ENCODE measurements around the gene CACNB3. TPM values are rescaled to one million over a fixed set of nuclear protein-coding genes. Genes with fewer than 3 reads are reported as not detected.

The CACNB3 gene
- total RNA-seq, 1 donor: 15.2 TPM

GRCh38 chr12:48776956-48777355 is 41.3 kb upstream of the CACNB3 start:
- peaks cover 56% of the 10 kb centered on the region for H3K36me3 ChIP-seq (ENCODE audit: insufficient read depth, low read length)
- H4K20me1 ChIP-seq (ENCODE audit: insufficient read depth, low read length): peaks cover 30% of the 10 kb centered on the region
- H3K4me2 ChIP-seq (ENCODE audit: insufficient read depth, low read length): no peak overlapping the region
- no peak overlapping the region for H2AFZ ChIP-seq (ENCODE audit: low read length)
- H3K27ac ChIP-seq (ENCODE audit: low read depth, low read length): no peak overlapping the region
- no peak overlapping the region for H3K4me3 ChIP-seq (ENCODE audit: insufficient read depth, low read length)
- no peak for DNase-seq (ENCODE audit: insufficient read length, low spot score, missing footprints)
- H3K9me3 ChIP-seq (ENCODE audit: low read depth, low read length): no peaks in the 10 kb centered on the region
- H3K27me3 ChIP-seq (ENCODE audit: insufficient read depth, low read length): no peaks in the 10 kb centered on the region
- H3K79me2 ChIP-seq (ENCODE audit: insufficient read depth, low read length): peaks cover 32% of the 10 kb centered on the region
- TF ChIP-seq, protein P1, sequence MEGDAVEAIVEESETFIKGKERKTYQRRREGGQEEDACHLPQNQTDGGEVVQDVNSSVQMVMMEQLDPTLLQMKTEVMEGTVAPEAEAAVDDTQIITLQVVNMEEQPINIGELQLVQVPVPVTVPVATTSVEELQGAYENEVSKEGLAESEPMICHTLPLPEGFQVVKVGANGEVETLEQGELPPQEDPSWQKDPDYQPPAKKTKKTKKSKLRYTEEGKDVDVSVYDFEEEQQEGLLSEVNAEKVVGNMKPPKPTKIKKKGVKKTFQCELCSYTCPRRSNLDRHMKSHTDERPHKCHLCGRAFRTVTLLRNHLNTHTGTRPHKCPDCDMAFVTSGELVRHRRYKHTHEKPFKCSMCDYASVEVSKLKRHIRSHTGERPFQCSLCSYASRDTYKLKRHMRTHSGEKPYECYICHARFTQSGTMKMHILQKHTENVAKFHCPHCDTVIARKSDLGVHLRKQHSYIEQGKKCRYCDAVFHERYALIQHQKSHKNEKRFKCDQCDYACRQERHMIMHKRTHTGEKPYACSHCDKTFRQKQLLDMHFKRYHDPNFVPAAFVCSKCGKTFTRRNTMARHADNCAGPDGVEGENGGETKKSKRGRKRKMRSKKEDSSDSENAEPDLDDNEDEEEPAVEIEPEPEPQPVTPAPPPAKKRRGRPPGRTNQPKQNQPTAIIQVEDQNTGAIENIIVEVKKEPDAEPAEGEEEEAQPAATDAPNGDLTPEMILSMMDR (IDR thresholded peaks at IDR 0.05; ENCODE audit: extremely low read depth, low read depth, low read length): no peak
- peaks cover 18% of the 10 kb centered on the region for H3K4me1 ChIP-seq (ENCODE audit: insufficient read depth, low read length)

GRCh38 chr12:48777501-48778400 is 40.5 kb upstream of the CACNB3 start:
- peak; percentile 85 for DNase-seq (ENCODE audit: insufficient read length, low spot score, missing footprints)
- no peak overlapping the region for H3K27ac ChIP-seq (ENCODE audit: low read depth, low read length)
- H3K4me2 ChIP-seq (ENCODE audit: insufficient read depth, low read length): no peak overlapping the region
- no peaks in the 10 kb centered on the region for H3K9me3 ChIP-seq (ENCODE audit: low read depth, low read length)
- peaks cover 18% of the 10 kb centered on the region for H3K4me1 ChIP-seq (ENCODE audit: insufficient read depth, low read length)
- H3K36me3 ChIP-seq (ENCODE audit: insufficient read depth, low read length): peaks cover 50% of the 10 kb centered on the region
- H3K4me3 ChIP-seq (ENCODE audit: insufficient read depth, low read length): no peak overlapping the region
- no peaks in the 10 kb centered on the region for H3K27me3 ChIP-seq (ENCODE audit: insufficient read depth, low read length)
- H4K20me1 ChIP-seq (ENCODE audit: insufficient read depth, low read length): peaks cover 30% of the 10 kb centered on the region
- H3K79me2 ChIP-seq (ENCODE audit: insufficient read depth, low read length): peaks cover 38% of the 10 kb centered on the region
- TF ChIP-seq, protein P1 (IDR thresholded peaks at IDR 0.05; ENCODE audit: extremely low read depth, low read depth, low read length): no peak
- no peak overlapping the region for H2AFZ ChIP-seq (ENCODE audit: low read length)

- H3K4me2 ChIP-seq (ENCODE audit: insufficient read depth, low read length): peak overlapping the region; percentile 64
- peaks cover 31% of the 10 kb centered on the region for H4K20me1 ChIP-seq (ENCODE audit: insufficient read depth, low read length)
- peak overlapping the region; percentile 8 for H3K4me3 ChIP-seq (ENCODE audit: insufficient read depth, low read length)
- DNase-seq (ENCODE audit: insufficient read length, low spot score, missing footprints): peak; percentile 98
- H3K4me1 ChIP-seq (ENCODE audit: insufficient read depth, low read length): peaks cover 18% of the 10 kb centered on the region
- H3K27me3 ChIP-seq (ENCODE audit: insufficient read depth, low read length): no peaks in the 10 kb centered on the region
- peaks cover 30% of the 10 kb centered on the region for H3K36me3 ChIP-seq (ENCODE audit: insufficient read depth, low read length)
- H3K79me2 ChIP-seq (ENCODE audit: insufficient read depth, low read length): peaks cover 51% of the 10 kb centered on the region
- no peaks in the 10 kb centered on the region for H3K9me3 ChIP-seq (ENCODE audit: low read depth, low read length)
- TF ChIP-seq, protein P1 (IDR thresholded peaks at IDR 0.05; ENCODE audit: extremely low read depth, low read depth, low read length): no peak
- H2AFZ ChIP-seq (ENCODE audit: low read length): no peak overlapping the region
- peak overlapping the region; percentile 89 for H3K27ac ChIP-seq (ENCODE audit: low read depth, low read length)
Measured at GRCh38 chr12:48779869-48780268, 38.4 kb upstream of the CACNB3 start.

DNA sequence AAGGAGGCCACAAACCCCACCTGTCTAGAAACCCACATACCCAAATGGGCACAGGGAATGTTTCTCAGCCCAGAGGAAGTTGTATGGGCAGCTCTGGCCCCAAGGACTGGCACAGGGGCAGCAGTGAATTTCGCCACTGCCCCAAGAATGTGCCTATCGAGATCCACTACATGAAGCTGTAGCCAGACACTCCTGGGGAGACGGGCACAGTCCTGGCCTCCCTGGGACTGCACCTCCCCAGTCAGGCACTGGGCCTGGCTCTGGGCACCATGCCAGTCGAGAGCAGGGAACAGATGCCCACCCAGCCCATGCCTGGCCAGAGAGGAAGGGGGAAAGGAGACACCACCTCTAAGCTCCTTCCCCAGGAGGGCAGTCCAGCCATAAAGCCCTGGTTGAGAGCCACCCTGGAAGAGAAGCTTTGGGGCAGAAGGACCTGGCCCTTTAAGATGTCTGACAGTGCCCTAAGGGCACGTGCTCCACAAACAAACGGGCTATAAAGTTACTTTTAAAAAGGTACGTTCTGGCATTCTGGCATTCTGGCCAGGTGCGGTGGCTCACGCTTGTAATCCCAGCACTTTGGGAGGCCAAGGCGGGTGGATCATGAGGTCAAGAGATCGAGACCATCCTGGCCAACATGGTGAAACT is 37.8 kb upstream of the CACNB3 start:
- H3K9me3 ChIP-seq (ENCODE audit: low read depth, low read length): no peaks in the 10 kb centered on the region
- H3K4me2 ChIP-seq (ENCODE audit: insufficient read depth, low read length): peak overlapping the region; percentile 64
- peaks cover 31% of the 10 kb centered on the region for H4K20me1 ChIP-seq (ENCODE audit: insufficient read depth, low read length)
- H3K4me1 ChIP-seq (ENCODE audit: insufficient read depth, low read length): peaks cover 18% of the 10 kb centered on the region
- H3K27me3 ChIP-seq (ENCODE audit: insufficient read depth, low read length): no peaks in the 10 kb centered on the region
- peaks cover 24% of the 10 kb centered on the region for H3K36me3 ChIP-seq (ENCODE audit: insufficient read depth, low read length)
- DNase-seq (ENCODE audit: insufficient read length, low spot score, missing footprints): peak; percentile 88
- H3K27ac ChIP-seq (ENCODE audit: low read depth, low read length): peak overlapping the region; percentile 89
- TF ChIP-seq, protein P1 (IDR thresholded peaks at IDR 0.05; ENCODE audit: extremely low read depth, low read depth, low read length): no peak
- H3K4me3 ChIP-seq (ENCODE audit: insufficient read depth, low read length): no peak overlapping the region
- peaks cover 57% of the 10 kb centered on the region for H3K79me2 ChIP-seq (ENCODE audit: insufficient read depth, low read length)
- H2AFZ ChIP-seq (ENCODE audit: low read length): no peak overlapping the region
